CD14-positive monocyte (primary cell): ENCODE data around the gene ITGB1. TPM values are rescaled to one million over a fixed set of nuclear protein-coding genes. Genes with fewer than 3 reads are reported as not detected.
"Not testable (repeated sequence)": the region's sequence is repeated elsewhere in the genome, so short reads cannot be mapped to it uniquely, and the experiment has no call there.

Experiments used
- DNase-seq, 3 donors: peaks; one replicate each; pipeline ENCODE4 v3.0.0-alpha.2; 2011 to 2022
- H2AFZ ChIP-seq: 2 replicates; pipeline ENCODE4 v1.6.0; 2012; ENCODE audit warnings: mild to moderate bottlenecking, low read depth, low read length, inconsistent platforms; ENCODE audit not compliant: insufficient read depth, poor library complexity, severe bottlenecking
- H3K27ac ChIP-seq, 2 donors: 1 replicate in 1 of 2; 2 replicates in 1 of 2; pipeline ENCODE4 v1.5.1; 2012 to 2013; ENCODE audit warnings: low read length in 2 of 2, control low read depth in 1 of 2, inconsistent platforms in 1 of 2, low read depth in 1 of 2, mild to moderate bottlenecking in 1 of 2
- H3K27me3 ChIP-seq, 2 donors: one replicate each; pipeline versions ENCODE4 v1.6.0 to v1.6.1; 2011 to 2013; ENCODE audit warnings: low read length in 2 of 2; ENCODE audit not compliant: control insufficient read depth in 2 of 2, insufficient read depth in 2 of 2
- H3K36me3 ChIP-seq, 2 donors: replicated peaks in 1 of 2; 1 replicate in 1 of 2; 2 replicates in 1 of 2; pipeline versions ENCODE4 v1.5.1 to v1.6.1; 2012 to 2013; ENCODE audit warnings: low read length in 2 of 2, control low read depth in 1 of 2, inconsistent platforms in 1 of 2, mild to moderate bottlenecking in 1 of 2; ENCODE audit not compliant: insufficient read depth in 2 of 2, control insufficient read depth in 1 of 2
- H3K4me1 ChIP-seq, 2 donors: 1 replicate in 1 of 2; 2 replicates in 1 of 2; pipeline versions ENCODE4 v1.5.1 to v1.6.1; 2012 to 2013; ENCODE audit warnings: low read length in 2 of 2, control low read depth in 1 of 2, inconsistent platforms in 1 of 2, mild to moderate bottlenecking in 1 of 2, moderate library complexity in 1 of 2; ENCODE audit not compliant: insufficient read depth in 2 of 2, control insufficient read depth in 1 of 2
- H3K4me2 ChIP-seq: replicated peaks from 2 replicates; pipeline ENCODE3; 2012; ENCODE audit warnings: low read length, moderate library complexity, mild to moderate bottlenecking; ENCODE audit not compliant: poor library complexity, severe bottlenecking; ENCODE audit errors: extremely low read depth
- H3K4me3 ChIP-seq, 3 experiments: fragments of 200-600 bp in 1 of 3; sonication (generic) in 1 of 3; replicated peaks in 1 of 3; 1 replicate in 2 of 3; 2 replicates in 1 of 3; pipeline ENCODE4 v1.5.1; 2011 to 2013; ENCODE audit warnings: low read length in 3 of 3, mild to moderate bottlenecking in 3 of 3, control low read depth in 2 of 3, low read depth in 2 of 3, inconsistent platforms in 1 of 3, moderate library complexity in 1 of 3
- H3K79me2 ChIP-seq: 2 replicates; pipeline ENCODE4 v1.6.0; 2012; ENCODE audit warnings: mild to moderate bottlenecking, control low read depth, inconsistent platforms, low read length, moderate library complexity; ENCODE audit not compliant: insufficient read depth
- H3K9ac ChIP-seq: 2 replicates; pipeline ENCODE4 v1.6.0; 2017; ENCODE audit warnings: low read length, mild to moderate bottlenecking; ENCODE audit not compliant: insufficient read depth, poor library complexity, severe bottlenecking
- H3K9me3 ChIP-seq, 2 donors: replicated peaks in 1 of 2; 1 replicate in 1 of 2; 2 replicates in 1 of 2; pipeline versions ENCODE4 v1.5.1 to v1.6.1; 2012 to 2013; ENCODE audit warnings: low read length in 2 of 2, control low read depth in 1 of 2; ENCODE audit not compliant: control insufficient read depth in 1 of 2, insufficient read depth in 1 of 2
- H4K20me1 ChIP-seq: 2 replicates; pipeline ENCODE4 v1.6.0; 2012; ENCODE audit warnings: mild to moderate bottlenecking, low read length, control low read depth, moderate library complexity; ENCODE audit not compliant: insufficient read depth
- H3K27ac Mint-ChIP-seq, 7 donors: one replicate each; pipeline ENCODE4 v1.8.0; 2020; ENCODE audit warnings: mild to moderate bottlenecking in 7 of 7, mixed read lengths in 7 of 7, moderate library complexity in 6 of 7, inconsistent platforms in 2 of 7
- H3K27me3 Mint-ChIP-seq, 3 donors: one replicate each; pipeline ENCODE4 v1.8.0; 2021 to 2022; ENCODE audit warnings: low read depth in 3 of 3, mild to moderate bottlenecking in 3 of 3, mixed read lengths in 3 of 3, moderate library complexity in 3 of 3, inconsistent platforms in 1 of 3
- H3K36me3 Mint-ChIP-seq, 2 donors: one replicate each; pipeline ENCODE4 v1.8.0; 2020; ENCODE audit warnings: mixed read lengths in 2 of 2, inconsistent platforms in 1 of 2, mild to moderate bottlenecking in 1 of 2
- H3K4me1 Mint-ChIP-seq: one replicate; pipeline ENCODE4 v1.8.0; 2020; ENCODE audit warnings: mild to moderate bottlenecking, mixed read lengths
- H3K4me3 Mint-ChIP-seq, 2 donors: one replicate each; pipeline ENCODE4 v1.8.0; 2020; ENCODE audit warnings: mild to moderate bottlenecking in 2 of 2, mixed read lengths in 2 of 2, moderate library complexity in 1 of 2
- H3K9me3 Mint-ChIP-seq, 7 donors: one replicate each; pipeline ENCODE4 v1.8.0; 2020 to 2022; ENCODE audit warnings: mixed read lengths in 7 of 7, mild to moderate bottlenecking in 6 of 7, moderate library complexity in 6 of 7, inconsistent platforms in 2 of 7
- WGBS: methylation state at CpG from one replicate; pipeline ENCODE4 v1.1.5; 2013; ENCODE audit warnings: missing lambda C conversion rate; ENCODE audit not compliant: insufficient coverage; 5-methylcytosine and 5-hydroxymethylcytosine counted together
- intact Hi-C, 2 donors: fragments of 100-400 bp; cut with micrococcal nuclease; formaldehyde crosslinking; loops; one replicate each; pipeline versions ENCODE4 v1.15.0 to v1.15.1; 2023
- polyA plus RNA-seq, 3 donors: library from polyadenylated mRNA; depleted of rRNA in 1 of 3; unstranded in 2 of 3; stranded (reverse) in 1 of 3; fragments of 300-500 nt in 2 of 3; fragments of >200 nt in 1 of 3; fragmentation: Illumina TruSeq in 2 of 3; gene quantifications; 1 replicate in 2 of 3; 2 replicates in 1 of 3; pipeline ENCODE4 v1.2.3, GENCODE V29; 2012 to 2021
- TF ChIP-seq, protein P1 (sequence below): fragments of 200-600 bp; IDR thresholded peaks from one replicate; pipeline ENCODE4 v1.8.0; 2022; ENCODE audit warnings: antibody characterized with exemption, mild to moderate bottlenecking

The ITGB1 gene
- polyA plus RNA-seq, 3 donors: 58.2 to 157 (median 127) TPM

DNA sequence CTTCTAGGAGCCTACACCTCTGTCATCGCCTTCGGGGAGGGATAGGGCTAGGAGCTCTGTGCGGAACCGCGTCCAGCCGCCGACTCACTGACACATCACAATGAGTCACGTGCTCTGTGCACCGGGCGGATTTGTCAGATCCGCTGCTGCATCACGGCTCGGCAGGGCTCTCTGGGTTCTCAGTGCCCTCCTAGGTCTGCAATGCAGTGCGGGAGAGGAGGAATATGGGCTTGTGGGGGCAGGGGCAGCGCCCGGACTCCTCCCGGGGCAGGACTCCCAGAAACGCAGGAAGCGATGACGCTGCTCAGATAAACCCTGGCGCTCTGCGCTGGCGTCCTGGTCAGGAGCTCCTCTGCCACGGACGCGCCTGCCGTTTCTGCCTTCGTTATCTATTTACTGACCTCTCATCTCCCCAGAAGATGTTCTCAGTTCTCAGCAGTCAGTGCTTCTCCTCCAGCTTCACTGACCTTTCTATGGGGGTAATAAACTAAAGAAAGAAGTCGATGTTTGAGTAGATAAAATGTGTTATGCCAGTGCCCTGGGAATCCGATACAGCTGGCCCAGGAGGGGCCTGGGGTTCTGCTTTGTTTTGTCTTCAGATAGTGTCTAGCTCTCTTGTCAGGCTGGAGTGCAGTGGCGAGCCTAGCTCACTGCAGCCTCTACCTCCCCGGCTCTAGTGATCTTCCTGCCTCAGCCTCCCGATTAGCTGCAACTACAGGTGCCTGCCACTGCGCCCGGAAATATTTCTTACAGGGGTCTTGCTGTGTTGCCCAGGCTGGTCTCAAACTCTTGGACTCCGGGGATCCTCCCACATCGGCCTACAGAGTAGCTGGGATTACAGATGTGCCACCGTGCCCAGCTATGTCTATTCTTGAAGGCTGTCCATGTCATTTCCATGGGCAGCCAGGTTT is 22.8 kb upstream of the ITGB1 start:
- peaks cover 44% of the 10 kb centered on the region for H3K4me1 Mint-ChIP-seq
- Histone ChIP-seq H3K27ac (peak overlapping the region; percentile 83 to 92), H3K4me3 (peak overlapping the region; percentile 55 to 77 (median 60)), H3K4me1 (peaks cover 24 to 27% of the 10 kb centered on the region in 2 donors), H3K79me2 (no peaks in the 10 kb centered on the region), H2AFZ (peak overlapping the region; percentile 64), H3K9ac (peak overlapping the region; percentile 76), H3K4me2 (peak overlapping the region; percentile 84), H4K20me1 (no peaks in the 10 kb centered on the region), H3K9me3 (no peaks in the 10 kb centered on the region), H3K36me3 (no peaks in the 10 kb centered on the region), H3K27me3 (no peaks in the 10 kb centered on the region)
- H3K27me3 Mint-ChIP-seq: peaks cover 1 to 7% (median 3%) of the 10 kb centered on the region in 3 donors
- peak overlapping the region; percentile 93 to 98 (median 97) for H3K27ac Mint-ChIP-seq
- H3K4me3 Mint-ChIP-seq: peak overlapping the region; percentile 83 to 98
- intact Hi-C loops: loop anchor here in 1 of 2 donors (2.0 to 5.0 kb wide), 3 partner anchors 20 to 34 kb away; no protein-coding TSS in a partner anchor
- 18% methylated on average over 36 of the region's 38 CpGs for WGBS
- H3K9me3 Mint-ChIP-seq: peaks cover 0 to 2% (median 0%) of the 10 kb centered on the region in 7 donors
- TF ChIP-seq, protein P1, sequence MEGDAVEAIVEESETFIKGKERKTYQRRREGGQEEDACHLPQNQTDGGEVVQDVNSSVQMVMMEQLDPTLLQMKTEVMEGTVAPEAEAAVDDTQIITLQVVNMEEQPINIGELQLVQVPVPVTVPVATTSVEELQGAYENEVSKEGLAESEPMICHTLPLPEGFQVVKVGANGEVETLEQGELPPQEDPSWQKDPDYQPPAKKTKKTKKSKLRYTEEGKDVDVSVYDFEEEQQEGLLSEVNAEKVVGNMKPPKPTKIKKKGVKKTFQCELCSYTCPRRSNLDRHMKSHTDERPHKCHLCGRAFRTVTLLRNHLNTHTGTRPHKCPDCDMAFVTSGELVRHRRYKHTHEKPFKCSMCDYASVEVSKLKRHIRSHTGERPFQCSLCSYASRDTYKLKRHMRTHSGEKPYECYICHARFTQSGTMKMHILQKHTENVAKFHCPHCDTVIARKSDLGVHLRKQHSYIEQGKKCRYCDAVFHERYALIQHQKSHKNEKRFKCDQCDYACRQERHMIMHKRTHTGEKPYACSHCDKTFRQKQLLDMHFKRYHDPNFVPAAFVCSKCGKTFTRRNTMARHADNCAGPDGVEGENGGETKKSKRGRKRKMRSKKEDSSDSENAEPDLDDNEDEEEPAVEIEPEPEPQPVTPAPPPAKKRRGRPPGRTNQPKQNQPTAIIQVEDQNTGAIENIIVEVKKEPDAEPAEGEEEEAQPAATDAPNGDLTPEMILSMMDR: no peak
- DNase-seq: peak; percentile 96 to 99 (median 98)
- no peaks in the 10 kb centered on the region for H3K36me3 Mint-ChIP-seq

DNA sequence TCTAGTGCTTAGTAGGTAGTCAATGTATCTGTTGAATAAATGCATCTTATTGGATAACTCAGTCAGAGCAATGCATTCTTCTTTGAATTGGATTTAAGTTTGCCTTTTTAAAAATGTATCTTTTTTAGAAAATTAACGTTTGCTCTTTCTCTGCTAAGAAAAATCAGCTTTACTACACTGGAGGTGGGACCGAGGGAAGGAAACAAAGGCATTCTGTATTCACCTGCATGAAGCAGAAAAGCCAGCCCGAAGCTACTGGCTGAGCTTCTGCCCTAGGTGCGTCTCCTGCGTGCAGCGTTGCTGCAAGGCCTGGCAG is 22.2 kb upstream of the ITGB1 start:
- Histone ChIP-seq H3K9ac (peak overlapping the region; percentile 76), H3K36me3 (no peaks in the 10 kb centered on the region), H2AFZ (peak overlapping the region; percentile 64), H3K4me3 (peak overlapping the region in 2 of 3 experiments; percentile 60 to 77), H3K4me2 (peak overlapping the region; percentile 84), H4K20me1 (no peaks in the 10 kb centered on the region), H3K4me1 (peaks cover 20 to 21% of the 10 kb centered on the region in 2 donors), H3K79me2 (no peaks in the 10 kb centered on the region), H3K9me3 (no peaks in the 10 kb centered on the region), H3K27me3 (no peaks in the 10 kb centered on the region), H3K27ac (peak overlapping the region; percentile 83 to 92)
- no peaks in the 10 kb centered on the region for H3K36me3 Mint-ChIP-seq
- peak overlapping the region; percentile 83 to 98 for H3K4me3 Mint-ChIP-seq
- TF ChIP-seq, protein P1: no peak
- intact Hi-C loops: loop anchor here in 1 of 2 donors (2.0 to 5.0 kb wide), 3 partner anchors 19 to 33 kb away; no protein-coding TSS in a partner anchor
- WGBS: 0% methylated on average over 4 of the region's 6 CpGs
- peaks cover 0 to 2% (median 0%) of the 10 kb centered on the region in 7 donors for H3K9me3 Mint-ChIP-seq
- H3K4me1 Mint-ChIP-seq: peaks cover 41% of the 10 kb centered on the region
- peak overlapping the region; percentile 93 to 98 (median 97) for H3K27ac Mint-ChIP-seq
- peaks cover 3 to 7% (median 3%) of the 10 kb centered on the region in 3 donors for H3K27me3 Mint-ChIP-seq
- no peak for DNase-seq

DNA sequence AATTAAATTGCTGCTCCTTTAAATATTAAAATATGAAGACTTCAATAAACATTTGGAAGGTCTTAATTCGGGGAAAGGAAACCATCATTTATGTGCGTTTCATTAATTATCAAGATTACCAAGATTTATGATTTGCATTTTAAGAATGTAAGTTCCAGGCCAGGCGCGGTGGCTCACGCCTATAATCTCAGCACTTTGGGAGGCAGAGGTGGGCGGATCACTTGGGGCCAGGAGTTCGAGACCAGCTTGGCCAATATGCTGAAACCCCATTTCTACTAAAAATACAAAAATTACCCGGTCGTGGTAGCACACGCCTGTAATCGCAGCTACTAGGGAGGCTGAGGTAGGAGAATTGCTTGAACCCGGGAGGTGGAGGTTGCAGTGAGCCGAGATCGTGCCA is 21.7 kb upstream of the ITGB1 start:
- H3K4me3 ChIP-seq, H3K36me3 Mint-ChIP-seq, H3K4me3 Mint-ChIP-seq, H2AFZ ChIP-seq, H3K9me3 Mint-ChIP-seq, H3K27me3 Mint-ChIP-seq, H3K36me3 ChIP-seq, H4K20me1 ChIP-seq, DNase-seq, H3K27ac ChIP-seq, H3K79me2 ChIP-seq, H3K9me3 ChIP-seq, H3K27me3 ChIP-seq, H3K9ac ChIP-seq: not testable (repeated sequence)
- WGBS: 98% methylated on average over 7 of the region's 14 CpGs
- intact Hi-C loops: loop anchor here in 1 of 2 donors (2.0 to 5.0 kb wide), 3 partner anchors 19 to 32 kb away; no protein-coding TSS in a partner anchor
- Histone ChIP-seq H3K4me2 (peak overlapping the region; percentile 84), H3K4me1 (peaks cover 15 to 16% of the 10 kb centered on the region in 2 donors)
- peaks cover 36% of the 10 kb centered on the region for H3K4me1 Mint-ChIP-seq
- peak overlapping the region in 1 of 7 donors; percentile 35 for H3K27ac Mint-ChIP-seq
